Stimulated activated CD8-positive, alpha-beta memory T cell treated with anti-CD3 and anti-CD28 coated beads, Interleukin-15, amount 100 ng/mL, for 1 hour (primary cell): ENCODE measurements around the gene HDAC9.
"Not testable (repeated sequence)": the region's sequence is repeated elsewhere in the genome, so short reads cannot be mapped to it uniquely, and the experiment has no call there.

Experiments used
- DNase-seq: peaks from one replicate; pipeline ENCODE4 v3.0.0-alpha.2; 2020; ENCODE audit warnings: low read depth

The HDAC9 gene

GRCh38 chr7:18975689-18976280 lies 480.2 kb downstream of the HDAC9 start:
- no peak for DNase-seq

GRCh38 chr7:18976715-18977471 lies 481.3 kb downstream of the HDAC9 start:
- DNase-seq, result no peak

GRCh38 chr7:18978108-18978495 lies 482.6 kb downstream of the HDAC9 start:
- no peak for DNase-seq

GRCh38 chr7:18990700-18991099 lies 495.2 kb downstream of the HDAC9 start:
- not testable (repeated sequence) for DNase-seq

- DNase-seq, result no peak
These were observed 498.6 kb downstream of the HDAC9 start for GRCh38 chr7:18993933-18994668.

- no peak for DNase-seq
These were observed 499.7 kb downstream of the HDAC9 start for GRCh38 chr7:18995270-18995671.

GRCh38 chr7:18995811-18996426 lies 500.4 kb downstream of the HDAC9 start:
- DNase-seq, result no peak

- no peak for DNase-seq
These were observed 501.0 kb downstream of the HDAC9 start for GRCh38 chr7:18996583-18996982.

GRCh38 chr7:18997477-18998150 lies 502.1 kb downstream of the HDAC9 start:
- no peak for DNase-seq

GRCh38 chr7:19000410-19000809 lies 504.9 kb downstream of the HDAC9 start:
- no peak for DNase-seq

- DNase-seq, result no peak
These were observed 506.3 kb downstream of the HDAC9 start for GRCh38 chr7:19001854-19002253.

GRCh38 chr7:19009241-19009935 lies 513.8 kb downstream of the HDAC9 start:
- no peak for DNase-seq

- no peak for DNase-seq
These were observed 514.4 kb downstream of the HDAC9 start for GRCh38 chr7:19009936-19010280.

- no peak for DNase-seq
These were observed 515.7 kb downstream of the HDAC9 start for GRCh38 chr7:19011212-19011611.

- no peak for DNase-seq
These were observed 519.5 kb downstream of the HDAC9 start for GRCh38 chr7:19015098-19015497.

- DNase-seq, result no peak
These were observed 520.6 kb downstream of the HDAC9 start for GRCh38 chr7:19016140-19016539.

GRCh38 chr7:19017374-19017773 lies 521.8 kb downstream of the HDAC9 start:
- no peak for DNase-seq

- DNase-seq, result no peak
These were observed 524.5 kb downstream of the HDAC9 start for GRCh38 chr7:19020062-19020461.

GRCh38 chr7:19020711-19021110 lies 525.2 kb downstream of the HDAC9 start:
- DNase-seq, result no peak

- DNase-seq, result no peak
These were observed 527.9 kb downstream of the HDAC9 start for GRCh38 chr7:19023477-19023876.

- DNase-seq, result no peak
These were observed 528.7 kb downstream of the HDAC9 start for GRCh38 chr7:19024261-19024660.

GRCh38 chr7:19026888-19027287 lies 531.3 kb downstream of the HDAC9 start:
- DNase-seq, result no peak
